HepG2 (cell line): Measurements from ENCODE around the gene OSCP1. TPM values are rescaled to one million over a fixed set of nuclear protein-coding genes. Genes with fewer than 3 reads are reported as not detected.

Experiments
- ARID2 ChIP-seq: sonication (generic); formaldehyde crosslinking; IDR thresholded peaks from 2 replicates; pipeline ENCODE4 v1.8.1; 2022; ENCODE audit warnings: mild to moderate bottlenecking, missing genetic modification reagents, borderline replicate concordance
- BCL3 ChIP-seq: sonication (generic); formaldehyde crosslinking; IDR thresholded peaks from 2 replicates; pipeline ENCODE4 v1.5.1; 2020; ENCODE audit warnings: mild to moderate bottlenecking, missing genetic modification reagents, moderate library complexity
- CREB3 ChIP-seq: sonication (generic); formaldehyde crosslinking; IDR thresholded peaks from 2 replicates; pipeline ENCODE4 v1.5.0; 2020; ENCODE audit warnings: missing genetic modification reagents
- CTCF ChIP-seq: sonication (generic); formaldehyde crosslinking; IDR thresholded peaks from 2 replicates; pipeline ENCODE4 v1.5.0; 2020; ENCODE audit warnings: mild to moderate bottlenecking, missing genetic modification reagents, moderate library complexity
- DR1 ChIP-seq: sonication (generic); formaldehyde crosslinking; IDR thresholded peaks from 2 replicates; pipeline ENCODE4 v1.8.0; 2021; ENCODE audit warnings: mild to moderate bottlenecking, missing genetic modification reagents, inconsistent platforms
- FLYWCH1 ChIP-seq: sonication (generic); formaldehyde crosslinking; IDR thresholded peaks from 2 replicates; pipeline ENCODE4 v1.8.1; 2023; ENCODE audit warnings: mild to moderate bottlenecking, missing genetic modification reagents
- FOXK2 ChIP-seq: fragments of 450-650 bp; IDR thresholded peaks from 2 replicates; pipeline ENCODE4 v1.6.1; 2016
- HCFC1 ChIP-seq: fragments of 150-350 bp; IDR thresholded peaks from 2 replicates; pipeline ENCODE4 v1.6.1; 2014; ENCODE audit warnings: low read depth, low read length
- HNF4A ChIP-seq: sonication (generic); formaldehyde crosslinking; IDR thresholded peaks from 2 replicates; pipeline ENCODE4 v1.4.0; 2020; ENCODE audit warnings: missing genetic modification reagents
- IKZF4 ChIP-seq: sonication (generic); formaldehyde crosslinking; IDR thresholded peaks from 2 replicates; pipeline ENCODE4 v1.5.1; 2020; ENCODE audit warnings: borderline replicate concordance, mild to moderate bottlenecking, low read depth, missing genetic modification reagents; ENCODE audit errors: not compliant biosample characterization
- MEIS1 ChIP-seq: sonication (generic); formaldehyde crosslinking; IDR thresholded peaks from 2 replicates; pipeline ENCODE4 v1.9.0; 2021; ENCODE audit warnings: mild to moderate bottlenecking, missing genetic modification reagents, moderate library complexity, borderline replicate concordance
- SMC3 ChIP-seq: IDR thresholded peaks from 2 replicates; pipeline ENCODE4 v1.6.1; 2011; ENCODE audit warnings: low read length, improper control_type of control experiment
- SPEN ChIP-seq: sonication (generic); formaldehyde crosslinking; IDR thresholded peaks from 2 replicates; pipeline ENCODE4 v1.5.1; 2020; ENCODE audit warnings: low read depth, mild to moderate bottlenecking, missing genetic modification reagents
- TOE1 ChIP-seq: sonication (generic); formaldehyde crosslinking; IDR thresholded peaks from 2 replicates; pipeline ENCODE4 v1.4.0; 2020; ENCODE audit warnings: mild to moderate bottlenecking, missing genetic modification reagents
- ZFP62 ChIP-seq: sonication (generic); formaldehyde crosslinking; IDR thresholded peaks from 2 replicates; pipeline ENCODE4 v1.4.0; 2020; ENCODE audit warnings: missing genetic modification reagents
- ZNF124 ChIP-seq: sonication (generic); formaldehyde crosslinking; IDR thresholded peaks from 2 replicates; pipeline ENCODE4 v1.4.0; 2020; ENCODE audit warnings: missing genetic modification reagents
- ZNF264 ChIP-seq: sonication (generic); formaldehyde crosslinking; IDR thresholded peaks from 2 replicates; pipeline ENCODE4 v1.4.0; 2020; ENCODE audit warnings: missing genetic modification reagents
- ZNF441 ChIP-seq: sonication (generic); formaldehyde crosslinking; IDR thresholded peaks from 2 replicates; pipeline ENCODE4 v1.7.0; 2021; ENCODE audit warnings: missing genetic modification reagents, borderline replicate concordance
- ZNF703 ChIP-seq: sonication (generic); formaldehyde crosslinking; IDR thresholded peaks from 2 replicates; pipeline ENCODE4 v1.5.1; 2020; ENCODE audit warnings: missing genetic modification reagents, mild to moderate bottlenecking, moderate library complexity, borderline replicate concordance
- ZNF782 ChIP-seq: sonication (generic); formaldehyde crosslinking; IDR thresholded peaks from 2 replicates; pipeline ENCODE4 v1.4.0; 2020; ENCODE audit warnings: missing genetic modification reagents, mild to moderate bottlenecking, borderline replicate concordance
- polyA plus RNA-seq, 8 experiments: library from polyadenylated mRNA; depleted of rRNA in 3 of 8; stranded (reverse) in 7 of 8; unstranded in 1 of 8; fragments of >200 nt; fragmentation: Illumina TruSeq in 4 of 8; extraction: Trizol in 4 of 8; gene quantifications; 2 replicates each; pipeline versions ENCODE4 v1.2.1 to v1.2.3, GENCODE V29; 2011 to 2016; ENCODE audit warnings: low read depth in 4 of 8, missing spikeins in 1 of 8, mixed read lengths in 1 of 8; ENCODE audit not compliant: insufficient read depth in 1 of 8
- total RNA-seq, 5 experiments: library from RNA; depleted of rRNA; stranded (reverse); fragments of >200 nt; fragmentation: Illumina TruSeq; extraction: Trizol; gene quantifications; 2 replicates each; pipeline ENCODE4 v1.2.3, GENCODE V29; 2016; ENCODE audit warnings: low read depth in 1 of 5
- TF ChIP-seq, protein P1 (sequence below): sonication (generic); formaldehyde crosslinking; conservative IDR thresholded peaks from 2 replicates; pipeline ENCODE4 v1.8.0; 2022; ENCODE audit warnings: mild to moderate bottlenecking, moderate library complexity, missing genetic modification reagents
- TF ChIP-seq, protein P2 (sequence below): IDR thresholded peaks from 2 replicates; pipeline ENCODE4 v1.6.1; 2012; ENCODE audit warnings: inconsistent platforms

OSCP1 gene
- total and polyA plus RNA-seq, 2 of the 13 experiments (the other 11 are each of a cell fraction or from before 2014, with no cell fraction given) = 0.60 to 0.84 TPM

GRCh38 chr1:36386265-36387140 is 63.7 kb downstream of the OSCP1 start (continued):
- 0 out of 2 replicates have a peak, but pooled peaks have one; percentile 14 for TF ChIP-seq ZNF782
- TF ChIP-seq IKZF4 (CRISPR knock-in tag) = no peak
- no peak for TF ChIP-seq FOXK2
- TF ChIP-seq ZNF264 = 0 out of 2 replicates have a peak, but pooled peaks have one; percentile 12
- no peak; the same call in 1 of the 2 replicates for TF ChIP-seq TOE1 (CRISPR knock-in tag)
- TF ChIP-seq HCFC1 = no peak
- 0 out of 2 replicates have a peak, but pooled peaks have one; percentile 7 for TF ChIP-seq DR1
- TF ChIP-seq CTCF (CRISPR knock-in tag) = peak; percentile 33
- TF ChIP-seq, protein P1, sequence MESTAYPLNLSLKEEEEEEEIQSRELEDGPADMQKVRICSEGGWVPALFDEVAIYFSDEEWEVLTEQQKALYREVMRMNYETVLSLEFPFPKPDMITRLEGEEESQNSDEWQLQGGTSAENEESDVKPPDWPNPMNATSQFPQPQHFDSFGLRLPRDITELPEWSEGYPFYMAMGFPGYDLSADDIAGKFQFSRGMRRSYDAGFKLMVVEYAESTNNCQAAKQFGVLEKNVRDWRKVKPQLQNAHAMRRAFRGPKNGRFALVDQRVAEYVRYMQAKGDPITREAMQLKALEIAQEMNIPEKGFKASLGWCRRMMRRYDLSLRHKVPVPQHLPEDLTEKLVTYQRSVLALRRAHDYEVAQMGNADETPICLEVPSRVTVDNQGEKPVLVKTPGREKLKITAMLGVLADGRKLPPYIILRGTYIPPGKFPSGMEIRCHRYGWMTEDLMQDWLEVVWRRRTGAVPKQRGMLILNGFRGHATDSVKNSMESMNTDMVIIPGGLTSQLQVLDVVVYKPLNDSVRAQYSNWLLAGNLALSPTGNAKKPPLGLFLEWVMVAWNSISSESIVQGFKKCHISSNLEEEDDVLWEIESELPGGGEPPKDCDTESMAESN = peak; percentile 83
- 0 out of 2 replicates have a peak, but pooled peaks have one; percentile 6 for TF ChIP-seq SMC3
- no peak for TF ChIP-seq ZNF124 (CRISPR knock-in tag)
- TF ChIP-seq ARID2 (CRISPR knock-in tag) = peak; percentile 77; the same call in 1 of the 2 replicates
- TF ChIP-seq BCL3 (CRISPR knock-in tag) = no peak
- no peak for TF ChIP-seq ZFP62 (CRISPR knock-in tag)
- 0 out of 2 replicates have a peak, but pooled peaks have one; percentile 57 for TF ChIP-seq ZNF441 (CRISPR knock-in tag)
- 0 out of 2 replicates have a peak, but pooled peaks have one; percentile 19 for TF ChIP-seq FLYWCH1 (CRISPR knock-in tag)
- TF ChIP-seq MEIS1 (CRISPR knock-in tag) = peak; percentile 60; the same call in 1 of the 2 replicates
- TF ChIP-seq SPEN = peak; percentile 3; the same call in 1 of the 2 replicates
- TF ChIP-seq HNF4A (CRISPR knock-in tag) = 0 out of 2 replicates have a peak, but pooled peaks have one; percentile 2
- TF ChIP-seq CREB3 (CRISPR knock-in tag) = no peak
- TF ChIP-seq, protein P2, sequence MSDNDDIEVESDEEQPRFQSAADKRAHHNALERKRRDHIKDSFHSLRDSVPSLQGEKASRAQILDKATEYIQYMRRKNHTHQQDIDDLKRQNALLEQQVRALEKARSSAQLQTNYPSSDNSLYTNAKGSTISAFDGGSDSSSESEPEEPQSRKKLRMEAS = peak; percentile 72
- TF ChIP-seq ZNF703 (CRISPR knock-in tag) = no peak
